A673 (cell line): ENCODE results near the gene AIMP1.

Experiments
- EZH2 ChIP-seq: fragments of 200-600 bp; sonication (generic); IDR thresholded peaks from 2 replicates; pipeline ENCODE4 v1.6.1; 2017; ENCODE audit warnings: borderline replicate concordance, low read depth, mild to moderate bottlenecking, mixed read lengths, antibody characterized with exemption, low read length; ENCODE audit not compliant: poor library complexity, severe bottlenecking
- TF ChIP-seq, protein P1 (sequence below): fragments of 300-800, 200-600 bp; sonication (generic); conservative IDR thresholded peaks from 2 replicates; pipeline ENCODE4 v1.5.1; 2017; ENCODE audit warnings: low read depth, mild to moderate bottlenecking, antibody characterized with exemption, low read length, moderate library complexity, mixed read lengths

DNA sequence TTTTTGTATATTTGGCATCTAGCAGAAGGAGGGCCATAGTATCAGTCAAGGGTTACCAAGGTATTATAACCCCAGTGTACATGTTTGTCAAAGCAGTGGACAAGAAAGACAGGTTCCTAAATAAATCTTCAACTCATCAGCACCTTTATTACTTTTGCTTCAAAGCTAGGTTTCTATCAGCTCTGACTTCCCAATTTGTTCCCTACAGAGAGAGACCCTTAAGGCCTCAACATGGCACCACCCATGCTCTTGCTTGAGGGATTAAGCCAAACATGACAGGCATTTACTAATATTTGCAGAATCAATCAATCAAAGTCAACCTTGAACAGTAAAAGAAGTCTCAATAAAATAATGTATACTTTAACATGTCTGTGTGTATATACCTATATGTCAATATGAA lies 9.8 kb upstream of the AIMP1 start:
- TF ChIP-seq, protein P1, sequence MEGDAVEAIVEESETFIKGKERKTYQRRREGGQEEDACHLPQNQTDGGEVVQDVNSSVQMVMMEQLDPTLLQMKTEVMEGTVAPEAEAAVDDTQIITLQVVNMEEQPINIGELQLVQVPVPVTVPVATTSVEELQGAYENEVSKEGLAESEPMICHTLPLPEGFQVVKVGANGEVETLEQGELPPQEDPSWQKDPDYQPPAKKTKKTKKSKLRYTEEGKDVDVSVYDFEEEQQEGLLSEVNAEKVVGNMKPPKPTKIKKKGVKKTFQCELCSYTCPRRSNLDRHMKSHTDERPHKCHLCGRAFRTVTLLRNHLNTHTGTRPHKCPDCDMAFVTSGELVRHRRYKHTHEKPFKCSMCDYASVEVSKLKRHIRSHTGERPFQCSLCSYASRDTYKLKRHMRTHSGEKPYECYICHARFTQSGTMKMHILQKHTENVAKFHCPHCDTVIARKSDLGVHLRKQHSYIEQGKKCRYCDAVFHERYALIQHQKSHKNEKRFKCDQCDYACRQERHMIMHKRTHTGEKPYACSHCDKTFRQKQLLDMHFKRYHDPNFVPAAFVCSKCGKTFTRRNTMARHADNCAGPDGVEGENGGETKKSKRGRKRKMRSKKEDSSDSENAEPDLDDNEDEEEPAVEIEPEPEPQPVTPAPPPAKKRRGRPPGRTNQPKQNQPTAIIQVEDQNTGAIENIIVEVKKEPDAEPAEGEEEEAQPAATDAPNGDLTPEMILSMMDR, result no peak
- no peak for TF ChIP-seq EZH2
